Measurements from ENCODE around the gene UPK1B. TPM values are rescaled to one million over a fixed set of nuclear protein-coding genes. Genes with fewer than 3 reads are reported as not detected.

The UPK1B gene
- total RNA-seq, 1 donor from 2014 or later, result 0.14 TPM

GRCh38 chr3:119230745-119231144 is 57.3 kb downstream of the UPK1B start:
- FAIRE-seq (no peak), DNase-seq (ENCODE audit: low read depth) (no peak)
- Mint-ChIP-seq H3K4me1 (ENCODE audit: low read depth, unreplicated experiment) (peaks cover 13% of the 10 kb centered on the region), H3K27ac (ENCODE audit: unreplicated experiment) (no peak overlapping the region), H3K9me3 (ENCODE audit: unreplicated experiment) (no peaks in the 10 kb centered on the region), H3K4me3 (ENCODE audit: unreplicated experiment) (no peak overlapping the region), H3K36me3 (ENCODE audit: low read depth, unreplicated experiment) (peaks cover 27% of the 10 kb centered on the region), H3K27me3 (ENCODE audit: low read depth, unreplicated experiment) (no peaks in the 10 kb centered on the region)
- Histone ChIP-seq H3K9me3 (ENCODE audit: insufficient read depth, low read depth, low read length) (no peaks in the 10 kb centered on the region), H3K36me3 (ENCODE audit: insufficient read depth, low read length) (peaks cover 27% of the 10 kb centered on the region), H3K4me2 (ENCODE audit: low read length) (no peak overlapping the region), H3K79me2 (ENCODE audit: insufficient read depth, low read length) (peaks cover 2% of the 10 kb centered on the region), H4K20me1 (ENCODE audit: insufficient read depth, low read length) (peaks cover 5% of the 10 kb centered on the region), H3K27me3 (ENCODE audit: insufficient read depth, low read length) (no peaks in the 10 kb centered on the region), H2AFZ (ENCODE audit: low read depth, low read length) (no peak overlapping the region), H3K4me3 (ENCODE audit: insufficient read depth, low read depth, low read length) (no peak overlapping the region), H3K9ac (ENCODE audit: low read length) (no peak overlapping the region), H3K27ac (ENCODE audit: low read depth, low read length) (no peak overlapping the region), H3K4me1 (ENCODE audit: insufficient read depth, low read length) (peaks cover 9% of the 10 kb centered on the region)
- TF ChIP-seq EZH2 (IDR thresholded peaks at IDR 0.05; ENCODE audit: insufficient read depth, low read length) (no peak), CTCF (IDR thresholded peaks at IDR 0.05; ENCODE audit: insufficient read depth, low read depth, low read length) (no peak)

GRCh38 chr3:119234610-119235009 is 61.2 kb downstream of the UPK1B start:
- peak overlapping the region; percentile 68 for H3K27ac Mint-ChIP-seq (ENCODE audit: unreplicated experiment)

More at GRCh38 chr3:119234610-119235009, 61.2 kb downstream of the UPK1B start:
- Histone ChIP-seq H3K79me2 (ENCODE audit: insufficient read depth, low read length) (peaks cover 24% of the 10 kb centered on the region), H2AFZ (ENCODE audit: low read depth, low read length) (no peak overlapping the region), H3K27me3 (ENCODE audit: insufficient read depth, low read length) (no peaks in the 10 kb centered on the region), H3K9me3 (ENCODE audit: insufficient read depth, low read depth, low read length) (no peaks in the 10 kb centered on the region), H4K20me1 (ENCODE audit: insufficient read depth, low read length) (no peaks in the 10 kb centered on the region), H3K4me3 (ENCODE audit: insufficient read depth, low read depth, low read length) (no peak overlapping the region), H3K27ac (ENCODE audit: low read depth, low read length) (peak overlapping the region; percentile 69), H3K36me3 (ENCODE audit: insufficient read depth, low read length) (peaks cover 23% of the 10 kb centered on the region), H3K9ac (ENCODE audit: low read length) (peak overlapping the region; percentile 61), H3K4me2 (ENCODE audit: low read length) (peak overlapping the region; percentile 76), H3K4me1 (ENCODE audit: insufficient read depth, low read length) (peaks cover 12% of the 10 kb centered on the region)
- peaks cover 20% of the 10 kb centered on the region for H3K4me1 Mint-ChIP-seq (ENCODE audit: low read depth, unreplicated experiment)
- TF ChIP-seq CTCF (IDR thresholded peaks at IDR 0.05; ENCODE audit: insufficient read depth, low read depth, low read length), result no peak
- TF ChIP-seq EZH2 (IDR thresholded peaks at IDR 0.05; ENCODE audit: insufficient read depth, low read length), result no peak
- H3K9me3 Mint-ChIP-seq (ENCODE audit: unreplicated experiment), result no peaks in the 10 kb centered on the region
- FAIRE-seq (no peak), DNase-seq (ENCODE audit: low read depth) (no peak)
- peaks cover 19% of the 10 kb centered on the region for H3K36me3 Mint-ChIP-seq (ENCODE audit: low read depth, unreplicated experiment)
- H3K27me3 Mint-ChIP-seq (ENCODE audit: low read depth, unreplicated experiment), result no peaks in the 10 kb centered on the region
- no peak overlapping the region for H3K4me3 Mint-ChIP-seq (ENCODE audit: unreplicated experiment)

Data from astrocyte (in vitro differentiated cells and primary cell).